Epithelial cell of esophagus (primary cell): ENCODE data around the gene TTC34.

ENCODE experiments used
- DNase-seq: peaks from one replicate; pipeline ENCODE4 v3.0.0; 2010; ENCODE audit warnings: low read depth
- H3K4me3 ChIP-seq: 2 replicates; pipeline ENCODE4 v1.5.1; 2011; ENCODE audit warnings: mild to moderate bottlenecking, low read length, control low read depth
- CTCF ChIP-seq: IDR thresholded peaks from 2 replicates; pipeline ENCODE4 v1.5.1; 2011; ENCODE audit warnings: low read depth, mild to moderate bottlenecking, low read length, control low read depth, inconsistent platforms; ENCODE audit not compliant: insufficient read depth; ENCODE audit errors: missing control alignments

TTC34 gene

DNA sequence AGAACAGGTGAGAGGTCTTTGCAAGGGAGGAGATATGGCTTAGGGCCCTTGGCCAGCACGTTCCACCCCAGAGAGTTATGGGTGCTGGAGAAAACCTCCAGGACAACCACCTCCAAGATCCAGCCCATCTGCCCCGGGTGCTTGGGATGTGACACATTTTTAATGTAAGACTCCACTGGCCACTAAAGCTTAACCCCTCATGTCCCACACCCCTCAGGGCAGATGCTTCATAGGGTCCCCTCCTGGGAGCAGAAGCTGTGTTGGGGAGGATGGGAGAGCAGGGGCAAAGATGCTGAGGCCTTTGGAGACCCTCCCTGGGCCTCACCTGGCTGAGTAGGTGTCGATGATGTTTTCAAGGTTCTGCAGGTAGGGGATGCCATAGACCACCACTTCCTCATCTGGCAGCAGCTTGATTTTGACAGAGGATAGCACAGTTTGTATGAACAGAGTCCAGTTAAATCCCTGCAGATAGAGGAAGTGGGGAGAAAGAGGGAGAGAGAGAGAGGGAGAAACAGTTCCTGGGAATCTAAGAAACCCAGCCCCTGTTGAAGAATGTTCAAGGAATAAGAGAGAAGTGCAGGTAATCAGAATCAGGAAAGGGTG lies 203.1 kb downstream of the TTC34 start:
- H3K4me3 ChIP-seq = no peak overlapping the region
- no peak for DNase-seq
- no peak for TF ChIP-seq CTCF

GRCh38 chr1:2597441-2598328 lies 203.8 kb downstream of the TTC34 start:
- DNase-seq = no peak
- H3K4me3 ChIP-seq = no peak overlapping the region
- no peak for TF ChIP-seq CTCF

- no peak overlapping the region for H3K4me3 ChIP-seq
- no peak for TF ChIP-seq CTCF
- no peak for DNase-seq
These were observed 204.8 kb downstream of the TTC34 start for GRCh38 chr1:2596530-2597333.

DNA sequence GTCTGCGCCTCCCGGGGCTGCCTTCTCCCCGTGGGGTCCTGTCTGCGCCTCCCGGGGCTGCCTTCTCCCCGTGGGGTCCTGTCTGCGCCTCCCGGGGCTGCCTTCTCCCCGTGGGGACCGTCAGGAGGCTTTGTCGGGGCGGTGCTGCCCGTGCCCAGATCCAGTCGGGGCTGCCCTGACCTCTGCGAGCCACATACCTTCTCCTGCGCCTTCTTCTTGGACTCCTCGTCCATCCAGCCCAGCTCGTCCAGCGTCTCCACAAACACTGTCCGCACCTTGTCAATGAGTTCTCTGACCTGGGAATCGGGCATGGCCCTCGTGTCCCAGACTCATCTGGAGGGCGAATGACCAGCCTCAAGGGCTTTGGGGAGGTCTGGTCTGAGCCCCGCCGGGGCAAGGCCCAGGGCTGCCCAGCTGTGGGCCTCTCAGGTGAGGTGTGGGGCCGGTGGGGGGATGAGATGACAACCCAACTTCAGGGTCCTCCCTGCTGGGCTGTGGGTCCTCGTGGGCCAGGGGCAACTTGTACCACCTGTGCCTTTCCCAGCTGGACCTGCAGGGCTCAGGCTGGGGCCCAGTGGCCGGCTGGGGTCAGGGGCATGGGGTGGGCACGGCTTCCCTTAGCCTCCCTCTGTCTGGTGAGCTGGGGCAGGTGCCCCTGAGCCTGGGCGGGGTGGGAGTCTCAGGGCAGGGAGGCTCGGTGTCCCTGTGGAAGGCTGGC lies 205.5 kb downstream of the TTC34 start:
- no peak for TF ChIP-seq CTCF
- no peak overlapping the region for H3K4me3 ChIP-seq
- no peak for DNase-seq

DNA sequence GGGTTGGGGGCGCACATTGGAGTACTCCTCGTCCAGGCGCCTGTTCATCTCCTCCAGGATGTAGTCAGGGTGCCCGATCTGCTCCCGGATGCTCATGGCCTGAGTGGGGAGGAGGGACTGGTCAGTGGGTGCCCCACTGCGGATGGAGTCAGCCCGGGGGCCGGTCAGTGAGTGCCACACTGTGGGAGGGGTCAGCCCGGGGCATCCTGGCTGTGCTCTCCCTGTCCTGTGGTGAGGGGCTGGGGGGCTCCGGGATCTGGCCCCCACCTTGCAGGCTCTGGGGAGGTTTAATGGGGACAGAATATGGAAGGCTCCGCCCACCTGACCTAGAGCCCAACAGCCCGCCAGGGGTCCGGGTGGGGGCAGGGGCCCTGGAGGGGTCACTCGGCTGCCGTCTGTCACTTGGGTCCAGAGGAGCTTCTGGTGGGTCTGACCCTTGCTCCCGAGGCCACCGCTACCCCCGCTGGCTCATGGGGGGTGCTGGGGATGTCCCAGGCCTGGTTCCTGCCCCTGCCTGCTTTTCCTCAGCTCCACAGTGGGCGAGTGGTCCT lies 206.2 kb downstream of the TTC34 start:
- no peak overlapping the region for H3K4me3 ChIP-seq
- TF ChIP-seq CTCF = no peak
- DNase-seq = no peak

DNA sequence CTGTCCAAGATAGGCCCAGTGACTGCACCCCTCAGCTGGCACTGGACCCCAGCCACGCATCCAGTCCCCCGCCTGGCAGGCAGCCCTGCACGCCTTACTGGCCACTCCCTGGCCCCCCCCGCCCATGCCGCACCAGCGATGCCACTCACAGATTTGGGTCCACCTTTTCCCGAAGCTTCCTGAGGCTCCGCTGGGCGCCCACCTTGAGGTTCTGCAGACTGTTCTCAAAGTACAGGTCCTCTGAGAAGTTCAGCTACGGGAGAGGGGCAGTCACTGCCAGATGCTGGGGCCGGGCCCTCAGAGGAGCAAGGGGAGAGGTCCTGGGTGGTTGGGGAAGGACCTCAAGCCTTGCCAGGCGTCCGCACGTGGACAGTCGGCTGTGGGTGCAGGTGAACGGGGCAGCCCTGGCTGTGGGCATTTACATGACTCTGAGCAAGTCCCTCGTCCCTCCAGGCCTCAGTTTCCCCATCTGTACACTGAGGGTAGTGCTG lies 206.8 kb downstream of the TTC34 start:
- no peak overlapping the region for H3K4me3 ChIP-seq
- TF ChIP-seq CTCF = no peak
- no peak for DNase-seq
